Brain microvascular endothelial cell (primary cell): ENCODE data around the gene FGGY.
"Not testable (repeated sequence)": the region's sequence is repeated elsewhere in the genome, so short reads cannot be mapped to it uniquely, and the experiment has no call there.

Source experiments
- DNase-seq: peaks from one replicate; pipeline ENCODE4 v3.0.0-alpha.2; 2020
- H3K27ac ChIP-seq: fragments of 250-450 bp; sonication (Bioruptor Pico); 2 replicates; pipeline ENCODE4 v1.5.1; 2020; ENCODE audit warnings: mild to moderate bottlenecking, moderate library complexity
- H3K27me3 ChIP-seq: fragments of 250-450 bp; sonication (Bioruptor Pico); replicated peaks from 2 replicates; pipeline ENCODE4 v1.5.1; 2020; ENCODE audit warnings: mild to moderate bottlenecking
- H3K36me3 ChIP-seq: fragments of 250-450 bp; sonication (Bioruptor Pico); replicated peaks from 2 replicates; pipeline ENCODE4 v1.5.1; 2020; ENCODE audit warnings: mild to moderate bottlenecking
- H3K4me3 ChIP-seq: 2 replicates; pipeline ENCODE4 v1.5.1; 2011; ENCODE audit warnings: low read depth, mild to moderate bottlenecking, control low read depth, low read length, moderate library complexity
- CTCF ChIP-seq: IDR thresholded peaks from 2 replicates; pipeline ENCODE4 v1.5.1; 2011; ENCODE audit warnings: low read depth, mild to moderate bottlenecking, moderate library complexity, low read length, control low read depth, inconsistent platforms; ENCODE audit errors: missing control alignments
- in situ Hi-C: cut with HindIII; loops from 2 replicates; pipeline ENCODE4 v1.10.0; 2017; ENCODE audit warnings: low sequenced_read_pairs, low pct_ligation_motif_present

FGGY gene

GRCh38 chr1:59577774-59578173 is 280.9 kb downstream of the FGGY start:
- no peak overlapping the region for H3K27ac ChIP-seq
- no peaks in the 10 kb centered on the region for H3K36me3 ChIP-seq
- no peaks in the 10 kb centered on the region for H3K27me3 ChIP-seq
- in situ Hi-C loops: no loop called here
- DNase-seq: no peak
- H3K4me3 ChIP-seq: no peak overlapping the region
- TF ChIP-seq CTCF: no peak

DNA sequence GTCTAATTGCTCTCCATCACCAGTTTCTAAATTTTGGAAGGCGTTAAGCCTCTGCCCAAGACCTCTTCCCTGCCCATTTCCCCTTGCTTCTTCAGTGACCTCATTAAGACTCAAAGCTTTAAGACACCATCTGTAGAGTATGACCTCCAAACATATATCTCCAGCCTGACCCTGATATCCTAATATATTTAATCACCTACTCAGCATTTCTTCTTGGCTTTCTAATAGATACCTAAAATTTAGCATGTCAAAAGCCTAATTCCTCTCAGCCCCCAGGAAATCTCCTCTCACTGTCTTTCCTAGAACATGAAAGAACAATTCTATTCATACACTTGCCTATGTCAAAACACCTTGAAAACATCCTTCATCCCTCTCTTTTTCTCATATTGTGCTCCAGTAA is 282.3 kb downstream of the FGGY start:
- DNase-seq: no peak
- no peak overlapping the region for H3K4me3 ChIP-seq
- in situ Hi-C loops: no loop called here

DNA sequence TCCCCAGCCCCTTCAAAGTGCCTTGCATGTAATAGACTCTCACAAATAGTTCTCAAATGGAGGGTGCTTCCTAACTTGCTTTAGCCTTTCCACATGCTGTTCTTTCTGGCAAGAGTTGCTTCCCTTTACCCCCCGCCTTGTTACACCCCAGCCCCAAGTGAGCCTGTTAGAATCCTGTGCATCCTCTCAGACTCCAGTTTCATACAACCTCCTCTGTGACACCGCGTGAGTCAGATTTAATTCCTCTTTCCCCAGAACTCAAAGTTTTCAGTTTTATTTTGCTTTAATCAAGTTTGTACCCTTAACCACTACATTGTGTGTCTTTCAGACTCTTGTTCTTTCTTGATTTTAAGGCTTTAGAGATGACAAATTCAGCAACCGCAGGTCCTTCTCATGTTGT is 283.4 kb downstream of the FGGY start:
- no peak overlapping the region for H3K4me3 ChIP-seq
- DNase-seq: no peak
- in situ Hi-C loops: no loop called here
- no peaks in the 10 kb centered on the region for H3K27me3 ChIP-seq
- no peak for TF ChIP-seq CTCF
- H3K27ac ChIP-seq: no peak overlapping the region
- no peaks in the 10 kb centered on the region for H3K36me3 ChIP-seq

More for the DNA sequence above, 282.3 kb downstream of the FGGY start:
- no peak for TF ChIP-seq CTCF
- no peaks in the 10 kb centered on the region for H3K27me3 ChIP-seq
- H3K36me3 ChIP-seq: no peaks in the 10 kb centered on the region
- H3K27ac ChIP-seq: no peak overlapping the region

GRCh38 chr1:59592410-59592809 is 295.5 kb downstream of the FGGY start:
- not testable (repeated sequence) for H3K27ac ChIP-seq, H3K4me3 ChIP-seq, H3K27me3 ChIP-seq

GRCh38 chr1:59592924-59593323 is 296.0 kb downstream of the FGGY start:
- no peak for DNase-seq
- H3K36me3 ChIP-seq: no peaks in the 10 kb centered on the region
- no peak overlapping the region for H3K4me3 ChIP-seq
- no peak for TF ChIP-seq CTCF
- H3K27ac ChIP-seq: no peak overlapping the region
- in situ Hi-C loops: no loop called here
- no peaks in the 10 kb centered on the region for H3K27me3 ChIP-seq

More at GRCh38 chr1:59592410-59592809, 295.5 kb downstream of the FGGY start:
- H3K36me3 ChIP-seq, DNase-seq, in situ Hi-C loops: not testable (repeated sequence)

- no peak overlapping the region for H3K27ac ChIP-seq
- no peaks in the 10 kb centered on the region for H3K27me3 ChIP-seq
- no peak for DNase-seq
- no peak for TF ChIP-seq CTCF
- H3K4me3 ChIP-seq: no peak overlapping the region
- in situ Hi-C loops: no loop called here
- H3K36me3 ChIP-seq: no peaks in the 10 kb centered on the region
These were observed 297.2 kb downstream of the FGGY start for GRCh38 chr1:59593798-59594790.
